Mesendoderm (in vitro differentiated cells): ENCODE measurements around the gene FAM50A.
A peak's percentile ranks its signal among the peaks of the same experiment; 100 is the strongest.

Experiments used
- DNase-seq: peaks from one replicate; pipeline ENCODE4 v3.0.0; 2013
- H2AK5ac ChIP-seq: 2 replicates; pipeline ENCODE4 v1.6.1; 2013; ENCODE audit warnings: low read length, inconsistent platforms
- H2BK120ac ChIP-seq: 2 replicates; pipeline ENCODE4 v1.6.1; 2013; ENCODE audit warnings: low read depth, mild to moderate bottlenecking, low read length, moderate library complexity, mixed read lengths
- H2BK15ac ChIP-seq: replicated peaks from 2 replicates; pipeline ENCODE4 v1.6.1; 2013; ENCODE audit warnings: low read depth, mild to moderate bottlenecking, moderate library complexity
- H2BK5ac ChIP-seq: 2 replicates; pipeline ENCODE4 v1.6.1; 2013; ENCODE audit warnings: low read length, inconsistent platforms
- H3K18ac ChIP-seq: 2 replicates; pipeline ENCODE4 v1.6.1; 2013; ENCODE audit warnings: mild to moderate bottlenecking, low read length, mixed read lengths
- H3K23ac ChIP-seq: one replicate; pipeline ENCODE4 v1.6.1; 2013; ENCODE audit warnings: low read length
- H3K27ac ChIP-seq: 2 replicates; pipeline ENCODE4 v1.5.1; 2013; ENCODE audit warnings: low read depth, mild to moderate bottlenecking, inconsistent platforms, low read length, moderate library complexity
- H3K27me3 ChIP-seq: 2 replicates; pipeline ENCODE4 v1.6.1; 2013; ENCODE audit warnings: low read length, control low read depth, mild to moderate bottlenecking, inconsistent platforms; ENCODE audit not compliant: insufficient read depth, poor library complexity
- H3K36me3 ChIP-seq: 2 replicates; pipeline ENCODE4 v1.6.1; 2013; ENCODE audit warnings: low read length, inconsistent platforms; ENCODE audit not compliant: control insufficient read depth, insufficient read depth
- H3K4ac ChIP-seq: one replicate; pipeline ENCODE4 v1.6.1; 2013; ENCODE audit warnings: low read depth, mild to moderate bottlenecking, low read length, moderate library complexity
- H3K4me1 ChIP-seq: 2 replicates; pipeline ENCODE4 v1.6.1; 2013; ENCODE audit warnings: low read depth, low read length, inconsistent platforms; ENCODE audit not compliant: control insufficient read depth
- H3K4me2 ChIP-seq: 2 replicates; pipeline ENCODE4 v1.6.1; 2013; ENCODE audit warnings: low read length
- H3K4me3 ChIP-seq: 2 replicates; pipeline ENCODE4 v1.5.1; 2013; ENCODE audit warnings: mild to moderate bottlenecking, low read length
- H3K56ac ChIP-seq: one replicate; pipeline ENCODE4 v1.6.1; 2013; ENCODE audit warnings: low read length
- H3K79me1 ChIP-seq: 2 replicates; pipeline ENCODE4 v1.6.1; 2013; ENCODE audit warnings: low read length, inconsistent platforms
- H3K79me2 ChIP-seq: 2 replicates; pipeline ENCODE4 v1.6.1; 2013; ENCODE audit warnings: mild to moderate bottlenecking, low read length; ENCODE audit not compliant: control insufficient read depth, insufficient read depth
- H3K9ac ChIP-seq: 2 replicates; pipeline ENCODE4 v1.6.1; 2013; ENCODE audit warnings: low read length, inconsistent platforms
- H4K5ac ChIP-seq: one replicate; pipeline ENCODE4 v1.6.1; 2013; ENCODE audit warnings: low read length
- H4K8ac ChIP-seq: one replicate; pipeline ENCODE4 v1.6.1; 2013; ENCODE audit warnings: low read depth, mild to moderate bottlenecking, control low read depth, low read length, moderate library complexity
- WGBS: extraction: QIAGEN DNeasy Blood & Tissue Kit; methylation state at CpG from one replicate; pipeline ENCODE4 v1.1.7; 2013; ENCODE audit warnings: low lambda C conversion rate, missing lambda C conversion rate; ENCODE audit not compliant: insufficient coverage; ENCODE audit errors: extremely low coverage; 5-methylcytosine and 5-hydroxymethylcytosine counted together

The FAM50A gene

GRCh38 chrX:154419688-154420401 is 24.1 kb upstream of the FAM50A start:
- H3K4me3 ChIP-seq = no peak overlapping the region
- no peaks in the 10 kb centered on the region for H3K4me1 ChIP-seq
- H3K56ac ChIP-seq = no peak overlapping the region
- no peaks in the 10 kb centered on the region for H3K27me3 ChIP-seq
- no peaks in the 10 kb centered on the region for H3K79me2 ChIP-seq
- no peak overlapping the region for H2AK5ac ChIP-seq
- H3K18ac ChIP-seq = no peak overlapping the region
- H3K4me2 ChIP-seq = no peak overlapping the region
- no peak overlapping the region for H4K5ac ChIP-seq
- no peak overlapping the region for H3K9ac ChIP-seq
- no peaks in the 10 kb centered on the region for H3K36me3 ChIP-seq
- no peak overlapping the region for H2BK15ac ChIP-seq
- H3K27ac ChIP-seq = no peak overlapping the region
- H3K4ac ChIP-seq = no peak overlapping the region
- H2BK120ac ChIP-seq = no peak overlapping the region
- H2BK5ac ChIP-seq = no peak overlapping the region
- no peak overlapping the region for H3K23ac ChIP-seq
- no peak for DNase-seq
- no peak overlapping the region for H4K8ac ChIP-seq
- WGBS = no CpG with 5 or more reads among the region's 19 CpGs
- H3K79me1 ChIP-seq = no peaks in the 10 kb centered on the region

GRCh38 chrX:154420402-154420756 is 23.6 kb upstream of the FAM50A start:
- no peak overlapping the region for H3K9ac ChIP-seq
- no peak overlapping the region for H3K27ac ChIP-seq
- no peak overlapping the region for H2BK120ac ChIP-seq
- H3K27me3 ChIP-seq = no peaks in the 10 kb centered on the region
- H2AK5ac ChIP-seq = no peak overlapping the region
- H3K4me3 ChIP-seq = no peak overlapping the region
- no peak overlapping the region for H2BK5ac ChIP-seq
- H3K79me1 ChIP-seq = no peaks in the 10 kb centered on the region
- H3K36me3 ChIP-seq = no peaks in the 10 kb centered on the region
- H3K4ac ChIP-seq = no peak overlapping the region
- no peak overlapping the region for H4K8ac ChIP-seq
- no peaks in the 10 kb centered on the region for H3K79me2 ChIP-seq
- H4K5ac ChIP-seq = no peak overlapping the region
- H3K4me2 ChIP-seq = no peak overlapping the region
- H3K4me1 ChIP-seq = no peaks in the 10 kb centered on the region
- WGBS = no CpG with 5 or more reads among the region's 10 CpGs
- H3K56ac ChIP-seq = no peak overlapping the region
- no peak overlapping the region for H3K18ac ChIP-seq
- H2BK15ac ChIP-seq = no peak overlapping the region
- DNase-seq = no peak
- H3K23ac ChIP-seq = no peak overlapping the region

GRCh38 chrX:154426916-154427770 is 16.8 kb upstream of the FAM50A start:
- H3K4me3 ChIP-seq = no peak overlapping the region
- H3K4me2 ChIP-seq = no peak overlapping the region
- no peaks in the 10 kb centered on the region for H3K4me1 ChIP-seq
- H2BK120ac ChIP-seq = no peak overlapping the region
- no peak overlapping the region for H3K9ac ChIP-seq
- no peaks in the 10 kb centered on the region for H3K36me3 ChIP-seq
- H3K56ac ChIP-seq = no peak overlapping the region
- H4K8ac ChIP-seq = no peak overlapping the region
- WGBS = no CpG with 5 or more reads among the region's 13 CpGs
- H3K4ac ChIP-seq = no peak overlapping the region
- H2BK15ac ChIP-seq = no peak overlapping the region
- no peaks in the 10 kb centered on the region for H3K79me1 ChIP-seq
- H3K18ac ChIP-seq = no peak overlapping the region
- no peak for DNase-seq
- H3K27ac ChIP-seq = no peak overlapping the region
- H3K79me2 ChIP-seq = no peaks in the 10 kb centered on the region
- no peak overlapping the region for H2BK5ac ChIP-seq
- no peak overlapping the region for H4K5ac ChIP-seq
- H3K27me3 ChIP-seq = no peaks in the 10 kb centered on the region
- H3K23ac ChIP-seq = no peak overlapping the region
- H2AK5ac ChIP-seq = no peak overlapping the region

- Histone ChIP-seq H3K4me2 (peak within 1 kb of the TSS; percentile 51), H3K9ac (peak within 1 kb of the TSS; percentile 75), H4K5ac (no peak within 1 kb of the TSS), H2AK5ac (no peak within 1 kb of the TSS), H3K27me3 (no peaks in the 10 kb centered on the region), H2BK15ac (no peak within 1 kb of the TSS), H3K79me1 (no peaks in the 10 kb centered on the region), H3K56ac (peak within 1 kb of the TSS; percentile 85), H4K8ac (peak within 1 kb of the TSS; percentile 66), H2BK5ac (no peak within 1 kb of the TSS), H3K27ac (no peak within 1 kb of the TSS), H3K79me2 (no peaks in the 10 kb centered on the region), H3K18ac (peak within 1 kb of the TSS; percentile 83), H3K4ac (peak within 1 kb of the TSS; percentile 90), H3K36me3 (no peaks in the 10 kb centered on the region), H3K4me3 (peak within 1 kb of the TSS; percentile 53), H3K4me1 (no peaks in the 10 kb centered on the region), H3K23ac (no peak within 1 kb of the TSS), H2BK120ac (no peak within 1 kb of the TSS)
- DNase-seq = peak; percentile 96
- no CpG with 5 or more reads among the region's 87 CpGs for WGBS
Measured at GRCh38 chrX:154428176-154429171, 15.5 kb upstream of the FAM50A start, which contains the start of gene ATP6AP1. Gene ATP6AP1, plus strand, starts transcription at chrX:154428677. Its CDS starts 16 bp downstream, at chrX:154428693.

GRCh38 chrX:154429711-154430110 is 14.2 kb upstream of the FAM50A start:
- no peaks in the 10 kb centered on the region for H3K79me2 ChIP-seq
- no peaks in the 10 kb centered on the region for H3K36me3 ChIP-seq
- no peak overlapping the region for H3K56ac ChIP-seq
- H3K23ac ChIP-seq = no peak overlapping the region
- WGBS = no CpG with 5 or more reads among the region's 2 CpGs
- H3K4me1 ChIP-seq = no peaks in the 10 kb centered on the region
- no peak overlapping the region for H3K18ac ChIP-seq
- H2AK5ac ChIP-seq = no peak overlapping the region
- H3K27me3 ChIP-seq = no peaks in the 10 kb centered on the region
- H3K79me1 ChIP-seq = no peaks in the 10 kb centered on the region
- no peak overlapping the region for H2BK15ac ChIP-seq
- no peak overlapping the region for H3K4me3 ChIP-seq
- no peak for DNase-seq
- no peak overlapping the region for H4K5ac ChIP-seq
- no peak overlapping the region for H3K4ac ChIP-seq
- no peak overlapping the region for H3K4me2 ChIP-seq
- no peak overlapping the region for H4K8ac ChIP-seq
- no peak overlapping the region for H3K9ac ChIP-seq
- H2BK5ac ChIP-seq = no peak overlapping the region
- H2BK120ac ChIP-seq = no peak overlapping the region
- no peak overlapping the region for H3K27ac ChIP-seq
